T-helper 1 cell (primary cell): ENCODE data around the gene KRTAP10-5.
"Not testable (repeated sequence)": the region's sequence is repeated elsewhere in the genome, so short reads cannot be mapped to it uniquely, and the experiment has no call there.

Experiments used
- DNase-seq, 5 donors: peaks; one replicate each; pipeline ENCODE4 v3.0.0-alpha.2; 2012 to 2020

KRTAP10-5 gene

DNA sequence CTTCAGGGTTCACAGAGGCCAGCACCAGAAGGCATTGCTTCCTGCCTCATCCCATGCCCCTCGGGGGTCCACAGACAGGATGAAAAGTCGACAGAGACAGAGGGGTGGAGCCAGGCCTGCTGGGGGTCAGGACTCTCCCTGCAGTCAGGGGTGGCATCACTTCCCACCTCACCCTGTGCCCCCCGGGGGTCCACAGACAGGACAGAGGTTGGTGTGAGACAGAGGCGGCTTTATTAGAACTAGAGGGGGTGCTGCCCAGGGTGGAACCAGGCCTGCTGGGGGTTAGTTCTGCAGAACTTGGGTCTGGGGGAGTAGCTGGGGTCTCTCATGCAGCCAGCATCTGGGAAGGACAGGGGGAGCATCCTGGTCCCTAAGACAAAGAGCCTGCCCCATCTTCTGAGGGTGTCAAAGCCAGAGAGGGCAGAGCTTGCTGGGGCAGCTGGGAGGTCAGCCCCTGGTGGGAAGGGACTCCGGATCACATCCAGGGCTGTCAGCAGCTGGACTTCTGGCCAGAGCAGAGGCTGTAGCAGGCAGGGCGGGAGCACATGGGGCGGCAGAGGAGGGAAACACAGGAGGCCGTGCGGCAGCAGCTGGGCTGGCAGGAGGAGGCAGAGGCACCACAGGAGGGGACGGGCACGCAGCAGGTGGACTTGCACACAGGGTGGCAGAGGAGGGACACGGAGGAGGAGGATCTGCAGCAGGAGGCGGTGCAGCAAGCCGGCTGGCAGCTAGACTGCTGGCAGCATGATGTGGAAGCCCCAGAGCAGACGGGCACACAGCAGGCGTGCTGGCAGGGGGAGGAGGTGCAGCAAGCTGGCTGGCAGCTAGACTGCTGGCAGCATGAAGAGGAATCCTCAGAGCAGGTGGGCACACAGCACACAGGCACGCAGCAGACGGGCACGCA lies 10.7 kb upstream of the KRTAP10-5 start:
- DNase-seq = not testable (repeated sequence)

DNA sequence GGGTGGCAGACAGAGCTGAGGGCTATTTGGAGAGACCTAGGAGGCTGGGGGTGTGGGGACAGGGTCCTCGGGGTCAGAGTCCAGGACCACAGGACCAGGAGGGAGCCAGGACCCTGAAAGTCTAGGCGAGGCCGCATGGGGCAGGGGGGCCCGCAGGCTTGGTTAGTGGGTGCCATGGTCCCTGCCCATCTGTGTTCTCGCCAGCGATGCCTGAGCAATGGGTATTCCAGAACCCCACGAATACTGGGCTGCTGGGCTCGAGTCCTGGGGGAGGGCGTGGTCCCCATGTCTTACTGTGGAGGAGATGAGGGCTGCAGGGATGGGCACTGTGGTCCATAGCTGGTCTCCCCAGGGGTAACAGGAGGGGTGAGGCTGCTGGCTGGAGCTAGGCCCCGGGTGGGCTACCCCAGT lies 9.9 kb upstream of the KRTAP10-5 start:
- DNase-seq = no peak

DNA sequence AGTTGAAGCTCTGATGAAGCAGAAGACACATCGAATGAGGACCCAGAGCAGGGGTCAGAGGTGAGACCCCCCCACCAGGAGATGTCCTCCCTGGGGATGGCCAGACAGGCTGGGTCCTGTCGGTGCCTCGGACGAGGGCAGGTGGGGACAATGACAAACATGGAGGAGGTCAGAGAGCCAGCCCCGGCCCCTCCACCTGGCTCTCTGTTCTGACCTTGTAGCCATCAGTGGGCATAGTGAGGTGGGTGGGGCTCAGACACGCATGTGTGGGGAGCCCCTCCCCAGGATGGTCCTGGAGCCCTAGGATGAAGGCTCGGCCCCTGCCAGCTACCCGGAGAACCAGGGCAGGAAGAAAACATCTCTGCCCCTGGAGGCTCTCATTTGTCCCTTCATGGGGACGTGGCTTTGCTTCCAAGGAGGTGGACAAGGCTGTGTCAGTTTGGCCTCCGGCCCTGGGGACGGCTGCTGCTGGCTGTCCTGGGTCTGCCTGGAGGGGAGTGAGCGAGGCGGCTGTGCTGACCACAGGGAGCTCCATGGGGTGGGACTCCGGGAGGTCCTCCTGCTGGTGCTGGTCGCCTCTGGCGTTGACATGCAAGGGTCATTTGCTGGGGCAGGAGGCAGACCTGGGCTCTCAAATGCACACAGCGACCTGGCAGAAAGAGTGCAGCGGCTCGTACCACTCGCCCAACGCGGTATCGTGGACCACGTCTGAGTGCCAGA lies 9.3 kb upstream of the KRTAP10-5 start:
- no peak for DNase-seq

DNA sequence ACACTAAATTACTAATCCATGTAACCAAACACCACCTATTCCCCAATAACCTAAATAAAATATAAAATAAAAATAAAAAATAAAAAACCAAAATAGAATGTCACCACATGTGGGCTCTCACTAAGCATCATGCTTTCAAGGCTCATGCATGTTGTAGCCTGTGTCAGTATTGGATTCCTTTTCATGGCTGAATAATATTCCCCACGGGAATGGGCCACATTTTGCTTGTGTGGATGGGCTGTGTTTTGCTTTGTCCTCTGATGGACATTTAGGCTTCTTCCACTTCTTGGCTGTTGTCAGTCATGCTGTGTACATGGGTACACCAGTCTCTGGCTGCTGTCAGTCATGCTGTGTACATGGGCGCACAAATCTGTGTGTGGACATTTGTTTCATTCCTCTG lies 8.7 kb upstream of the KRTAP10-5 start:
- no peak for DNase-seq

DNA sequence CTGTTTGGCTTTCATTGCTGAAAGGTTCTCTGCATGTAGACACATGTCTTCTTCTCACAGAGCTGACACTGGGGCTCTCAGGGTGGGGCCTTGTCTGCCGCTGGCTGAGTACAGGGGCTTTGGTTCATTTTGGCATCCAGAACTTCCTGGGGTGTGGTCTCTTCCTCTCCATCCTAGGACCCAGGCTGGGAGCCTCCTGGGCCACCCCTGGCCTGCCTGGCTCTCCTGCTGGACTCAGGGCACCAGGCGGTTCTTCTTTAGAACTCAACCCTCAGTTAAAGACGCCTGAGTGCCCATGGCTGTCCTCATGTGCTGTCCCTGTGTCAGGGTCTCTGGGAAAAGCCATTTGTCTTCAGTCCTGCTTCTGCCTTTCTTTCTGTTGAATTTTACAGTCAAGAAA lies 5.5 kb upstream of the KRTAP10-5 start:
- DNase-seq = no peak

DNA sequence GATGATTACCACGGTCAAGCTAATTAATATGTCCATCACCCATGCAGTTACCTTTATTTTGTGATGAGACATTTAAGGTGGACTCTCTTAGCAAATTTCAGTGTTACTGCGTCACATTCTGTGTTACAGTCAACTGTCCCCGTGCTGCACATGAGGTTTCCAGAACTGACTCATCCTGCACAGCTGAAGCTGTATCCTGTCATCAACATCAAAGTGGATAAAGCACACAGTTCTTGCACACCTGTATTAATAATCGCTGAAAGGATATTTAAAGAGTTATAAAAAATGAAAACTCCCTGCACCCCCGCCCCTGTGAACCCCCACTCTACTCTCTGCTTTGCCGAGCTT lies 3.4 kb upstream of the KRTAP10-5 start:
- DNase-seq = peak in 1 of 5 donors; percentile 70

DNA sequence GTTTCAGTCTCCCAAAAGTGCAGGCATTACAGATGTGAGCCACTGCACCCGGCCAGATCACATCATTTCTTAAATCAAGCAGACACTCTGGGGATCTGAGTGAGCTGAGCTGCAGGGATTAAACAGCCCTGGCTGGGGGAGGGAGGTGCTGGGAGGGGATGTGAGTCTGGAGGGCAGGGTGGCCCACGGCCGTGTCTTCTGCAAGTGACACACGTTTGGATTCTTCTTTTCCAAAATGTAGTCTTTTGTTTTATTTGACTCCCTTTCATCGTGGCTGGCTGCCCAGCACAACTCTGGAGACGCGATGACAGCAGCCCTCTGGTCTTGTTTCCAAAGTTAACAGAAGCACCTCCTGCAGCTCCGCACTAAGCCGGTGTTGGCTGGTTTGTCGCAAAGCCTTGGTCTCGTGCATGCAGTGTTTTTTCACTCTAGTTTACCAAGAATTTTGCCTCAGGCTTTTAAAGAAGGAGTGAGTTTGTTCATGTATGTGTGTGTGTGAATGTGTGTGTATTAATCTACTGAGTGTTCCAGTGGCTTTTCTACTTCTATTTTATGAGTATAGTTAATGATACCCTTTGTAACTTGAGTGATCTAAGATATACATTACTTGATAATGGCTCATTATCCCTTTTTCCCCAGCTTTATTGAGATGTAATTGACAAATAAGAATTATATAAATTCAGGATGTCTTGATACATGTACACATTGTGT lies 2.8 kb upstream of the KRTAP10-5 start:
- DNase-seq = no peak

GRCh38 chr21:44582055-44582454 lies 1.7 kb upstream of the KRTAP10-5 start:
- no peak for DNase-seq

DNA sequence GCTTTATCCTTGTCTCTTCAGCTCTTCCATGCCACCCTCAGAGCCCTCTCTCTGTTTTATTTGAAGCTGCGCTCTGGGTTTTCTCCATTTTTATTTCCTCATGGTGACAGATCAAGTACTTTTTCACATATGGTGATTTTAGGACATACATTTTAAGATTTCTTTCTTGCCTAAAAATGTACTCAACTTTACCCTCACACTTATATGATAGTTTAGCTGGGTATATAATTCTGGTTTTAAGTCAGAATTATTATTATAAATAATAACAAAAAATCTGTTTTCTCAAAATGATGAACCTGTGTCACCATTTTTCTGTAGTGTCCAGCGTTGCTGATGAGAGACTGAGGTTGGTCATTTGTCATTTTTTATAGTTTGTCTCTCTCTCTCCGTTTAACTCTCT lies 754 bp upstream of the KRTAP10-5 start:
- no peak for DNase-seq

- no peak for DNase-seq
Observed at GRCh38 chr21:44579833-44580144, 615 bp downstream of the KRTAP10-5 start.

- DNase-seq = no peak
Observed at GRCh38 chr21:44579056-44579832, 1.2 kb downstream of the KRTAP10-5 start.

GRCh38 chr21:44578371-44579055 lies 1.9 kb downstream of the KRTAP10-5 start:
- DNase-seq = no peak

- no peak for DNase-seq
Observed at GRCh38 chr21:44576025-44576420, 4.4 kb downstream of the KRTAP10-5 start.

DNA sequence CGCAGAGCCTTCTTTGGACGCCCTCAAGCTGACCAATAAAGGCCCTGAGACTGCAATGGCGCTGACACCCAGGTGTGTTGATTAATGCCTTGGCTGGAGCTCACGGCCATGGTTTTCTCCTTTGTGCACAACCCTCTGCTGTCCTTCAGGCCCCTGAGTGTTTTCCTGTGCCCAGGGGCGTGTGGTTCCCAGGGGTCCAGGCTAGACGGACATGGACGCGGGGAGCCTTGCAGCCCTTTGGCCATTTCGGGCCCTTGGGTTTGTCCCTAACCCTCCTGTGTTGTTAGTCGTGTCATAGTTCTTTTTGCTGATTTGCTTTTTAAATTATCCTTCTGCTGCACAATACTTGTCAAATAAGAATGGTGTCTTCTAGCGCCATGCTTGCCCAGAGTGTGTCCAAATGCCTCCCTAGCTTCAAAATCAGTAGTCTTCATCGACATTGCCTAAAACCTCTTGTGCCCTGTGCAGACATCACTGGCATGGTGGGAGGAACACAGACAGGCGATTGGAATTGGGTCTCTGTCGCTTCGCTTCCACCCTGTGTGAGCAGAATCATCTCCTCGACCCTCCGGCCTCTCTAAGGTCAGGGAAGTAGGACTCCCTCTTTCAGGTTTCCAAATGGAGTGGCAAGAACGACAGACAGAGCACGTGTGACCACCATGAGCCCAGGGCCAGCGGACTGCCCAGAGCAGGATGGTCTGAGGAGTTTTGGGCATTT lies 4.9 kb downstream of the KRTAP10-5 start:
- DNase-seq = no peak

- peak in 1 of 5 donors; percentile 19 for DNase-seq
Observed at GRCh38 chr21:44574457-44575306, 5.7 kb downstream of the KRTAP10-5 start.

DNA sequence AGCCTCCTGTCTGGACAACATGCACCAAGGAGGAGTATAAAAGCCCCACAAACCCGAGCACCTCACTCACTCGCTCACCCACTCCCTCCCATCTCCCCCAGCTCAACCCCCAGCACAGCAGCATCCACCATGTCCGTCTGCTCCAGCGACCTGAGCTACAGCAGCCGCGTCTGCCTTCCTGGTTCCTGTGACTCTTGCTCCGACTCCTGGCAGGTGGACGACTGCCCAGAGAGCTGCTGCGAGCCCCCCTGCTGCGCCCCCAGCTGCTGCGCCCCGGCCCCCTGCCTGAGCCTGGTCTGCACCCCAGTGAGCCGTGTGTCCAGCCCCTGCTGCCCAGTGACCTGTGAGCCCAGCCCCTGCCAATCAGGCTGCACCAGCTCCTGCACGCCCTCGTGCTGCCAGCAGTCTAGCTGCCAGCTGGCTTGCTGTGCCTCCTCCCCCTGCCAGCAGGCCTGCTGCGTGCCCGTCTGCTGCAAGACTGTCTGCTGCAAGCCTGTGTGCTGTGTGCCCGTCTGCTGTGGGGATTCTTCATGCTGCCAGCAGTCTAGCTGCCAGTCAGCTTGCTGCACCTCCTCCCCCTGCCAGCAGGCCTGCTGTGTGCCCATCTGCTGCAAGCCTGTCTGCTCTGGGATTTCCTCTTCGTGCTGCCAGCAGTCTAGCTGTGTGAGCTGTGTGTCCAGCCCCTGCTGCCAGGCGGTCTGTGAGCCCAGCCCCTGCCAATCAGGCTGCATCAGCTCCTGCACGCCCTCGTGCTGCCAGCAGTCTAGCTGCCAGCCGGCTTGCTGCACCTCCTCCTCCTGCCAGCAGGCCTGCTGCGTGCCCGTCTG lies 6.6 kb downstream of the KRTAP10-5 start, which contains the start of gene KRTAP10-4:
KRTAP10-4 (plus strand) TSS at position 100 of the 827 bp plus-strand sequence; CDS start at position 130, 30 bp downstream.
- DNase-seq = not testable (repeated sequence)

GRCh38 chr21:44572959-44573583 lies 7.3 kb downstream of the KRTAP10-5 start:
- no peak for DNase-seq

GRCh38 chr21:44571844-44572782 lies 8.3 kb downstream of the KRTAP10-5 start:
- DNase-seq = no peak
